ENCODE data around the gene TFF1.

Gene TFF1

GRCh38 chr21:42332557-42333317 is 33.6 kb downstream of the TFF1 start:
- no peak for DNase-seq (ENCODE audit: low read depth)
- H3K4me3 ChIP-seq (ENCODE audit: low read depth, low read length) = no peak overlapping the region
- TF ChIP-seq, protein P1, sequence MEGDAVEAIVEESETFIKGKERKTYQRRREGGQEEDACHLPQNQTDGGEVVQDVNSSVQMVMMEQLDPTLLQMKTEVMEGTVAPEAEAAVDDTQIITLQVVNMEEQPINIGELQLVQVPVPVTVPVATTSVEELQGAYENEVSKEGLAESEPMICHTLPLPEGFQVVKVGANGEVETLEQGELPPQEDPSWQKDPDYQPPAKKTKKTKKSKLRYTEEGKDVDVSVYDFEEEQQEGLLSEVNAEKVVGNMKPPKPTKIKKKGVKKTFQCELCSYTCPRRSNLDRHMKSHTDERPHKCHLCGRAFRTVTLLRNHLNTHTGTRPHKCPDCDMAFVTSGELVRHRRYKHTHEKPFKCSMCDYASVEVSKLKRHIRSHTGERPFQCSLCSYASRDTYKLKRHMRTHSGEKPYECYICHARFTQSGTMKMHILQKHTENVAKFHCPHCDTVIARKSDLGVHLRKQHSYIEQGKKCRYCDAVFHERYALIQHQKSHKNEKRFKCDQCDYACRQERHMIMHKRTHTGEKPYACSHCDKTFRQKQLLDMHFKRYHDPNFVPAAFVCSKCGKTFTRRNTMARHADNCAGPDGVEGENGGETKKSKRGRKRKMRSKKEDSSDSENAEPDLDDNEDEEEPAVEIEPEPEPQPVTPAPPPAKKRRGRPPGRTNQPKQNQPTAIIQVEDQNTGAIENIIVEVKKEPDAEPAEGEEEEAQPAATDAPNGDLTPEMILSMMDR (IDR thresholded peaks at IDR 0.05; ENCODE audit: low read depth, low read length, missing control alignments) = no peak

GRCh38 chr21:42331660-42332059 is 34.7 kb downstream of the TFF1 start:
- no peak overlapping the region for H3K4me3 ChIP-seq (ENCODE audit: low read depth, low read length)
- TF ChIP-seq, protein P1 (IDR thresholded peaks at IDR 0.05; ENCODE audit: low read depth, low read length, missing control alignments) = no peak
- no peak for DNase-seq (ENCODE audit: low read depth)

- TF ChIP-seq, protein P1 (IDR thresholded peaks at IDR 0.05; ENCODE audit: low read depth, low read length, missing control alignments) = no peak
- DNase-seq (ENCODE audit: low read depth) = no peak
- H3K4me3 ChIP-seq (ENCODE audit: low read depth, low read length) = no peak overlapping the region
These were observed 35.7 kb downstream of the TFF1 start for GRCh38 chr21:42330380-42331371.

- DNase-seq (ENCODE audit: low read depth) = no peak
- H3K4me3 ChIP-seq (ENCODE audit: low read depth, low read length) = no peak overlapping the region
- TF ChIP-seq, protein P1 (IDR thresholded peaks at IDR 0.05; ENCODE audit: low read depth, low read length, missing control alignments) = no peak
These were observed 41.4 kb downstream of the TFF1 start for GRCh38 chr21:42324896-42325295.

DNA sequence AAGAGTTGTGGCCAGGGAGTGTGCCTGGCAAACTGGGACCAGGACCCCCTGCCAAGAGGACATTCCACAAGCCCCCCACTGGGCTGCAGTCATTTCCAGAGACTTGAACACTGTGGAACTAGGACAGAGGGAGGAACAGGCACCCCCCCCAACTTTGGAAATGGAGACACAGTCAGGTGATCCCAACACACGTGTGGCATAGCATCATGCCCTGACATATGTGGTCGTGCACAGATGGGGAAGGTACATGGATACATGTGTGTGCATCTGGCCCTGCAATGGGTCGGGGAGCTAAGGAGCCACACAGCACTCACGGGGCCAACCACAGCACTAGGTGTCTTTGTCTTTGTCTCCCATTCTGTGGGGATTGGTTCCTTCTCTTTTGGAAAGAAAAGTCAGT is 44.5 kb downstream of the TFF1 start:
- DNase-seq (ENCODE audit: low read depth) = no peak
- TF ChIP-seq, protein P1 (IDR thresholded peaks at IDR 0.05; ENCODE audit: low read depth, low read length, missing control alignments) = no peak
- no peak overlapping the region for H3K4me3 ChIP-seq (ENCODE audit: low read depth, low read length)

- no peak overlapping the region for H3K4me3 ChIP-seq (ENCODE audit: low read depth, low read length)
- no peak for DNase-seq (ENCODE audit: low read depth)
- TF ChIP-seq, protein P1 (IDR thresholded peaks at IDR 0.05; ENCODE audit: low read depth, low read length, missing control alignments) = no peak
These were observed 45.1 kb downstream of the TFF1 start for GRCh38 chr21:42321231-42321630.

Measured in GM12864 (cell line).